ENCODE measurements around the gene STARD9. TPM values are rescaled to one million over a fixed set of nuclear protein-coding genes. Genes with fewer than 3 reads are reported as not detected.
"Not testable (repeated sequence)": the region's sequence is repeated elsewhere in the genome, so short reads cannot be mapped to it uniquely, and the experiment has no call there.

The STARD9 gene
- total and polyA plus RNA-seq, 10 of the 15 experiments (the other 5 are each of a cell fraction or from before 2014, with no cell fraction given), result 0.58 to 11.5 (median 6.1) TPM

DNA sequence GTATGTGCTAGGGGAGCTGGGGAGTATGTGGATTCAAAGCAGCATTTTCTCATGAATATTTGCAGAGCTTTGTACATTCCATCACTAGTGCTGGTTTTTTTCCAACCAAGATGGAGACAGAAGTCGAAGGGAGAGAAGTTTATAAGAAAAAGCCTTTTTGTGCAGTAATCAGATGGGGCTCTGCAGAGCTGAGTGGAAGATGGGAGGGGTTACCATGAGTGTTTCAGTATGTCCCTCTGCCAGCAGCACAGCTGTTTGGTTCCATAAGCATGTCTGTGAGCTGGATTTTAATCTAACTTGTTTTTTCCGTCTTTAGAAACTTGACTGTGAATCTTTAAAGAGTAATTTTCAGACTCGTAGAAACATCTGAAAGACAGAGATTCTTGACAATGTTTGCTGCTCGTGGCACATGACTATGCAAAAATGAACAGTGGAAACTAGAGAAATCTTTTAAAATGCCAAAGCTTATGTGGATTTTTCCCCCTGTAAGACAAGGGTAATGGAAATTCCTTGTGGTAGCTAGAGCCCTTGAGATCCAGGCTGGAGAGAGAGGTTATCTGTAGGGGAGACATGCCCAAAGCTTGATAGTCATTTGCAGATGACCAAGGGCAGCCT lies 20.3 kb downstream of the STARD9 start:
- no TSS peak for BruUV-seq (replicated peaks)
- no peak overlapping the region for H3K4me2 ChIP-seq (ENCODE audit: control insufficient read depth, insufficient read depth)
- no peak overlapping the region for H3K9ac ChIP-seq (ENCODE audit: control insufficient read depth, insufficient read depth, low read length)
- TF ChIP-seq STAT1 (conservative IDR thresholded peaks at IDR 0.05), result no peak
- TF ChIP-seq, protein P1, sequence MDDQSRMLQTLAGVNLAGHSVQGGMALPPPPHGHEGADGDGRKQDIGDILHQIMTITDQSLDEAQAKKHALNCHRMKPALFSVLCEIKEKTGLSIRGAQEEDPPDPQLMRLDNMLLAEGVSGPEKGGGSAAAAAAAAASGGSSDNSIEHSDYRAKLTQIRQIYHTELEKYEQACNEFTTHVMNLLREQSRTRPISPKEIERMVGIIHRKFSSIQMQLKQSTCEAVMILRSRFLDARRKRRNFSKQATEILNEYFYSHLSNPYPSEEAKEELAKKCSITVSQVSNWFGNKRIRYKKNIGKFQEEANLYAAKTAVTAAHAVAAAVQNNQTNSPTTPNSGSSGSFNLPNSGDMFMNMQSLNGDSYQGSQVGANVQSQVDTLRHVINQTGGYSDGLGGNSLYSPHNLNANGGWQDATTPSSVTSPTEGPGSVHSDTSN (IDR thresholded peaks at IDR 0.05; ENCODE audit: insufficient replicate concordance, low read depth, low read length), result no peak
- TF ChIP-seq YBX1 (IDR thresholded peaks at IDR 0.05), result no peak
- no peak for TF ChIP-seq HDGF (IDR thresholded peaks at IDR 0.05)
- no peak for TF ChIP-seq IKZF2 (IDR thresholded peaks at IDR 0.05)
- TF ChIP-seq CREM (IDR thresholded peaks at IDR 0.05; ENCODE audit: low read depth), result no peak
- TF ChIP-seq TCF3 (IDR thresholded peaks at IDR 0.05; ENCODE audit: borderline replicate concordance, insufficient read depth, low read depth, low read length), result no peak
- no peak for TF ChIP-seq SPI1 (IDR thresholded peaks at IDR 0.05; ENCODE audit: borderline replicate concordance, insufficient read depth, low read depth, low read length)
- no peak for TF ChIP-seq CHD2 (IDR thresholded peaks at IDR 0.05; ENCODE audit: borderline replicate concordance, low read depth, low read length)
- no peak for TF ChIP-seq MAX (IDR thresholded peaks at IDR 0.05; ENCODE audit: low read depth, low read length)
- no peaks in the 10 kb centered on the region; a peak in 1 of 4 replicates for H3K36me3 ChIP-seq (ENCODE audit: control insufficient read depth in 2 of 2, insufficient read depth in 2 of 2, low read length in 1 of 2)
- no peaks in the 10 kb centered on the region for H3K27me3 ChIP-seq (replicated peaks in 1 of 2; ENCODE audit: control insufficient read depth in 2 of 2, insufficient read depth in 2 of 2, low read length in 1 of 2)
- POLR2A ChIA-PET, result interaction anchor here (0.9 kb wide), 1 partner anchor 10 kb away, joined by 4 read pairs; no protein-coding TSS in a partner anchor
- no peaks in the 10 kb centered on the region for H4K20me1 ChIP-seq (ENCODE audit: control insufficient read depth, insufficient read depth)
- H3K79me2 ChIP-seq (ENCODE audit: control insufficient read depth, insufficient read depth, low read length), result no peaks in the 10 kb centered on the region
- no peak for ATAC-seq
- H3K4me1 ChIP-seq (ENCODE audit: control insufficient read depth, insufficient read depth, low read length), result no peaks in the 10 kb centered on the region
- no peak for FAIRE-seq
- intact Hi-C loops (cut with micrococcal nuclease; ENCODE audit: unreplicated experiment), result no loop called here
- RAD21 ChIA-PET (ENCODE audit: unreplicated experiment), result interaction anchor here (1.2 kb wide), 1 partner anchor 12 kb away, joined by 3 read pairs; no protein-coding TSS in a partner anchor
- in situ Hi-C loops (cut with MboI), result no loop called here
- WGBS (ENCODE audit: insufficient coverage, insufficient replicate concordance, low lambda C conversion rate, missing lambda C conversion rate), result 57% methylated on average over 4 of the region's 4 CpGs
- no peak for DNase-seq (ENCODE audit: low read depth, low spot score)
- H3K4me3 ChIP-seq, result no peak overlapping the region
- no peaks in the 10 kb centered on the region for H3K9me3 ChIP-seq (replicated peaks; ENCODE audit: control insufficient read depth, insufficient read depth, low read length)
- CTCF ChIA-PET, result interaction anchor here (1.2 to 2.9 kb wide), 2 partner anchors 12 to 32 kb away, joined by 3 to 9 read pairs; no protein-coding TSS in a partner anchor
- H2AFZ ChIP-seq (ENCODE audit: control insufficient read depth, low read depth, low read length), result no peak overlapping the region
- SMC1A ChIA-PET (ENCODE audit: uncharacterized antibody, unreplicated experiment), result interaction anchor here (0.7 to 3.3 kb wide), 6 partner anchors 9 to 29 kb away, joined by 3 to 8 read pairs (median 6); no protein-coding TSS in a partner anchor
- H3K27ac ChIP-seq (ENCODE audit: control insufficient read depth, insufficient read depth), result no peak overlapping the region

DNA sequence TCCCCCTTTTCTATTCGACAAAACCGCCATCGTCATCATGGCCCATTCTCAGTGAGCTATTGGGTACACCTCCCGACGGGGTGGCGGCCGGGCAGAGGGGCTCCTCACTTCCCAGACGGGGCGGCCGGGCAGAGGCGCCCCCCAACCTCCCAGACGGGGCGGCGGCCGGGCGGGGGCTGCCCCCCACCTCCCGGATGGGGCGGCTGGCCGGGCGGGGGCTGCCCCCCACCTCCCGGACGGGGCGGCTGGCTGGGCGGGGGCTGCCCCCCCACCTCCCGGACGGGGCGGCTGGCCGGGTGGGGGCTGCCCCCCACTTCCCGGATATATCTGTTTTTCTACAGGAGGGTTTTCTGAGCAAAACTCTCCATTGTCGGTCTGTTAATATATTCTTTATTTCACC lies 25.9 kb downstream of the STARD9 start:
- H3K4me2 ChIP-seq (ENCODE audit: control insufficient read depth, insufficient read depth); H3K27me3 ChIP-seq (replicated peaks in 1 of 2; ENCODE audit: control insufficient read depth in 2 of 2, insufficient read depth in 2 of 2, low read length in 1 of 2); in situ Hi-C loops (cut with MboI); BruUV-seq (replicated peaks); CTCF ChIA-PET; H2AFZ ChIP-seq (ENCODE audit: control insufficient read depth, low read depth, low read length); intact Hi-C loops (cut with micrococcal nuclease; ENCODE audit: unreplicated experiment); SMC1A ChIA-PET (ENCODE audit: uncharacterized antibody, unreplicated experiment); H3K36me3 ChIP-seq (ENCODE audit: control insufficient read depth in 2 of 2, insufficient read depth in 2 of 2, low read length in 1 of 2); DNase-seq (ENCODE audit: low read depth, low spot score); H4K20me1 ChIP-seq (ENCODE audit: control insufficient read depth, insufficient read depth); H3K4me3 ChIP-seq; RAD21 ChIA-PET (ENCODE audit: unreplicated experiment); POLR2A ChIA-PET; H3K9ac ChIP-seq (ENCODE audit: control insufficient read depth, insufficient read depth, low read length); FAIRE-seq; H3K79me2 ChIP-seq (ENCODE audit: control insufficient read depth, insufficient read depth, low read length); ATAC-seq; H3K27ac ChIP-seq (ENCODE audit: control insufficient read depth, insufficient read depth): not testable (repeated sequence)
- Histone ChIP-seq H3K4me1 (ENCODE audit: control insufficient read depth, insufficient read depth, low read length) (peaks cover 35% of the 10 kb centered on the region), H3K9me3 (replicated peaks; ENCODE audit: control insufficient read depth, insufficient read depth, low read length) (peaks cover 11% of the 10 kb centered on the region)
- WGBS (ENCODE audit: insufficient coverage, insufficient replicate concordance, low lambda C conversion rate, missing lambda C conversion rate), result 94% methylated on average over 18 of the region's 30 CpGs

Data from GM12878 (cell line).